Neutrophil (primary cell): ENCODE measurements around the gene WWC1.

Experiments used
- H3K27ac ChIP-seq: fragments of 200-600 bp; sonication (generic); 2 replicates; pipeline ENCODE4 v1.5.1; 2016; ENCODE audit warnings: mild to moderate bottlenecking, moderate library complexity
- H3K27me3 ChIP-seq: fragments of 200-600 bp; sonication (generic); 2 replicates; pipeline ENCODE4 v1.6.0; 2016; ENCODE audit warnings: mild to moderate bottlenecking
- H3K36me3 ChIP-seq: fragments of 200-600 bp; sonication (generic); 2 replicates; pipeline ENCODE4 v1.5.1; 2017
- H3K4me1 ChIP-seq, 2 experiments: fragments of 200-600 bp in 1 of 2; sonication (generic) in 1 of 2; 1 replicate in 1 of 2; 2 replicates in 1 of 2; pipeline versions ENCODE4 v1.5.1 to v1.6.1; 2013 to 2016; ENCODE audit warnings: low read depth in 1 of 2, low read length in 1 of 2, mild to moderate bottlenecking in 1 of 2, moderate library complexity in 1 of 2; ENCODE audit not compliant: control insufficient read depth in 1 of 2, insufficient read depth in 1 of 2
- H3K4me3 ChIP-seq, 2 experiments: fragments of 200-600 bp in 1 of 2; sonication (generic) in 1 of 2; 1 replicate in 1 of 2; 2 replicates in 1 of 2; pipeline ENCODE4 v1.5.1; 2013 to 2016; ENCODE audit warnings: low read depth in 1 of 2, low read length in 1 of 2, mild to moderate bottlenecking in 1 of 2, moderate library complexity in 1 of 2
- H3K9me3 ChIP-seq: fragments of 200-600 bp; sonication (generic); 2 replicates; pipeline ENCODE4 v1.5.1; 2016
- CTCF ChIP-seq: fragments of 200-600 bp; sonication (generic); IDR thresholded peaks from 2 replicates; pipeline ENCODE4 v1.5.1; 2016; ENCODE audit warnings: antibody characterized with exemption

The WWC1 gene

GRCh38 chr5:168415401-168415800 lies 124.0 kb downstream of the WWC1 start:
- no peaks in the 10 kb centered on the region for H3K9me3 ChIP-seq
- no peak for TF ChIP-seq CTCF
- H3K4me1 ChIP-seq = no peaks in the 10 kb centered on the region
- no peak overlapping the region for H3K4me3 ChIP-seq
- H3K27me3 ChIP-seq = no peaks in the 10 kb centered on the region
- no peak overlapping the region for H3K27ac ChIP-seq
- no peaks in the 10 kb centered on the region for H3K36me3 ChIP-seq

GRCh38 chr5:168415971-168416370 lies 124.5 kb downstream of the WWC1 start:
- H3K4me1 ChIP-seq = no peaks in the 10 kb centered on the region
- no peaks in the 10 kb centered on the region for H3K9me3 ChIP-seq
- H3K27me3 ChIP-seq = no peaks in the 10 kb centered on the region
- TF ChIP-seq CTCF = no peak
- no peaks in the 10 kb centered on the region for H3K36me3 ChIP-seq
- H3K4me3 ChIP-seq = no peak overlapping the region
- no peak overlapping the region for H3K27ac ChIP-seq

- Histone ChIP-seq H3K9me3 (no peaks in the 10 kb centered on the region), H3K36me3 (no peaks in the 10 kb centered on the region), H3K4me3 (no peak overlapping the region), H3K27me3 (no peaks in the 10 kb centered on the region), H3K4me1 (no peaks in the 10 kb centered on the region), H3K27ac (no peak overlapping the region)
- TF ChIP-seq CTCF = no peak
Measured at GRCh38 chr5:168417731-168418429, 126.4 kb downstream of the WWC1 start.

GRCh38 chr5:168420461-168420860 lies 129.0 kb downstream of the WWC1 start:
- Histone ChIP-seq H3K4me3 (no peak overlapping the region), H3K9me3 (no peaks in the 10 kb centered on the region), H3K36me3 (no peaks in the 10 kb centered on the region), H3K4me1 (no peaks in the 10 kb centered on the region), H3K27ac (no peak overlapping the region), H3K27me3 (no peaks in the 10 kb centered on the region)
- no peak for TF ChIP-seq CTCF

- no peaks in the 10 kb centered on the region for H3K27me3 ChIP-seq
- no peaks in the 10 kb centered on the region for H3K4me1 ChIP-seq
- no peaks in the 10 kb centered on the region for H3K9me3 ChIP-seq
- H3K36me3 ChIP-seq = no peaks in the 10 kb centered on the region
- no peak for TF ChIP-seq CTCF
- no peak overlapping the region for H3K27ac ChIP-seq
- H3K4me3 ChIP-seq = no peak overlapping the region
Measured at GRCh38 chr5:168422431-168422830, 131.0 kb downstream of the WWC1 start.

- H3K27me3 ChIP-seq = no peaks in the 10 kb centered on the region
- no peaks in the 10 kb centered on the region for H3K9me3 ChIP-seq
- TF ChIP-seq CTCF = no peak
- no peaks in the 10 kb centered on the region for H3K36me3 ChIP-seq
- H3K27ac ChIP-seq = no peak overlapping the region
- H3K4me1 ChIP-seq = no peaks in the 10 kb centered on the region
- no peak overlapping the region for H3K4me3 ChIP-seq
Measured at GRCh38 chr5:168423478-168423877, 132.0 kb downstream of the WWC1 start.
